ENCODE results near the gene ZFR2.
"Not testable (repeated sequence)": the region's sequence is repeated elsewhere in the genome, so short reads cannot be mapped to it uniquely, and the experiment has no call there.

The ZFR2 gene

GRCh38 chr19:3768748-3769099, 100.1 kb downstream of the ZFR2 start:
- no peak for DNase-seq

GRCh38 chr19:3768015-3768747, 100.7 kb downstream of the ZFR2 start:
- no peak for DNase-seq

- no peak for DNase-seq
These were observed 101.8 kb downstream of the ZFR2 start for GRCh38 chr19:3767050-3767449.

- DNase-seq: no peak
These were observed 102.3 kb downstream of the ZFR2 start for GRCh38 chr19:3766520-3766919.

GRCh38 chr19:3765757-3766156, 103.1 kb downstream of the ZFR2 start:
- not testable (repeated sequence) for DNase-seq

GRCh38 chr19:3765121-3765520, 103.7 kb downstream of the ZFR2 start:
- DNase-seq: no peak

- DNase-seq: peak; percentile 99
These were observed 106.1 kb downstream of the ZFR2 start, which contains the start of gene MRPL54 for GRCh38 chr19:3762501-3763459. TSS of gene MRPL54 (plus strand) at chr19:3762682. CDS start at chr19:3762701, 19 bp downstream.

- DNase-seq: no peak
These were observed 106.7 kb downstream of the ZFR2 start for GRCh38 chr19:3762130-3762473.

GRCh38 chr19:3761382-3762129, 107.3 kb downstream of the ZFR2 start, which contains the start of gene APBA3:
TSS of gene APBA3 (minus strand) at chr19:3761692. CDS start at chr19:3760264, 1,428 bp downstream.
- peak; percentile 94 for DNase-seq

- no peak for DNase-seq
These were observed 107.9 kb downstream of the ZFR2 start for GRCh38 chr19:3760871-3761361.

GRCh38 chr19:3759482-3760254, 109.2 kb downstream of the ZFR2 start:
- DNase-seq: no peak

- DNase-seq: not testable (repeated sequence)
These were observed 110.5 kb downstream of the ZFR2 start for GRCh38 chr19:3758297-3758696.

GRCh38 chr19:3757705-3758104, 111.1 kb downstream of the ZFR2 start:
- not testable (repeated sequence) for DNase-seq
